Endothelial cell of umbilical vein (primary cell): ENCODE data around the gene FAM168B. TPM values are rescaled to one million over a fixed set of nuclear protein-coding genes. Genes with fewer than 3 reads are reported as not detected.

ENCODE experiments used
- BruUV-seq: library from RNA; stranded (reverse); fragments of 400-500 nt; replicated peaks from 2 replicates; lab custom pipeline; 2021; lab: Mats Ljungman, UMichigan
- CTCF ChIA-PET: fragments of 300-600, 350-600 bp; sonication (Branson Sonifier 250); formaldehyde crosslinking; loops from one replicate; lab custom pipeline; 2021; ENCODE audit warnings: antibody characterized with exemption, inconsistent platforms; lab: Charles Lee
- POLR2A ChIA-PET: fragments of 300-600, 350-600 bp; sonication (Branson Sonifier 250); formaldehyde crosslinking; loops from one replicate; lab custom pipeline; 2021; ENCODE audit warnings: antibody characterized with exemption, inconsistent platforms; lab: Charles Lee
- DNase-seq: peaks from one replicate; pipeline ENCODE4 v3.0.0-alpha.2; 2011; ENCODE audit warnings: low read depth, low spot score
- FAIRE-seq: peaks from 2 replicates; lab custom pipeline; 2011; peaks lifted over from hg19 to GRCh38; lab: Jason Lieb, UNC
- H2AFZ ChIP-seq: 2 replicates; pipeline ENCODE4 v1.6.0; 2012; ENCODE audit warnings: low read depth, low read length, control low read depth, inconsistent platforms
- H3K27ac ChIP-seq: 2 replicates; pipeline ENCODE4 v1.5.1; 2011; ENCODE audit warnings: low read depth, mild to moderate bottlenecking, control low read depth, low read length, moderate library complexity; ENCODE audit not compliant: insufficient read depth
- H3K27me3 ChIP-seq, 2 experiments: 2 replicates each; pipeline versions ENCODE4 v1.6.0 to v1.6.1; 2011; ENCODE audit warnings: low read length in 2 of 2, mixed read lengths in 1 of 2; ENCODE audit not compliant: control insufficient read depth in 2 of 2, insufficient read depth in 2 of 2
- H3K36me3 ChIP-seq, 2 experiments: 2 replicates in 1 of 2; 3 replicates in 1 of 2; pipeline ENCODE4 v1.5.1; 2011; ENCODE audit warnings: low read length in 2 of 2, mild to moderate bottlenecking in 1 of 2, moderate library complexity in 1 of 2; ENCODE audit not compliant: control insufficient read depth in 2 of 2, insufficient read depth in 2 of 2; ENCODE audit errors: extremely low read depth in 1 of 2
- H3K4me1 ChIP-seq: 3 replicates; pipeline ENCODE4 v1.5.1; 2011; ENCODE audit warnings: mild to moderate bottlenecking, low read length; ENCODE audit not compliant: control insufficient read depth, insufficient read depth; ENCODE audit errors: extremely low read depth
- H3K4me2 ChIP-seq: 2 replicates; pipeline ENCODE4 v1.6.1; 2011; ENCODE audit warnings: low read length, control low read depth, mixed read lengths; ENCODE audit not compliant: insufficient read depth
- H3K4me3 ChIP-seq, 3 experiments: fragments of 200-600 bp in 1 of 3; sonication (generic), shearing (Covaris generic) in 1 of 3; replicated peaks in 1 of 3; 2 replicates each; pipeline ENCODE4 v1.5.1; 2011 to 2016; ENCODE audit warnings: control low read depth in 3 of 3, low read length in 3 of 3, mild to moderate bottlenecking in 2 of 3, inconsistent platforms in 1 of 3, low read depth in 1 of 3, moderate library complexity in 1 of 3; ENCODE audit not compliant: insufficient read depth in 1 of 3
- H3K79me2 ChIP-seq: 2 replicates; pipeline ENCODE4 v1.6.0; 2012; ENCODE audit warnings: low read length, inconsistent platforms; ENCODE audit not compliant: control insufficient read depth, insufficient read depth
- H3K9ac ChIP-seq: replicated peaks from 2 replicates; pipeline ENCODE3; 2011; ENCODE audit warnings: low read length, control low read depth; ENCODE audit not compliant: insufficient read depth; ENCODE audit errors: extremely low read depth
- H3K9me1 ChIP-seq: replicated peaks from 3 replicates; pipeline ENCODE4 v1.6.0; 2011; ENCODE audit warnings: mild to moderate bottlenecking, low read length; ENCODE audit not compliant: control insufficient read depth, insufficient read depth; ENCODE audit errors: extremely low read depth
- H3K9me3 ChIP-seq: replicated peaks from 2 replicates; pipeline ENCODE4 v1.5.1; 2012; ENCODE audit warnings: low read length, inconsistent platforms; ENCODE audit not compliant: control insufficient read depth, insufficient read depth
- H4K20me1 ChIP-seq: replicated peaks from 2 replicates; pipeline ENCODE3; 2011; ENCODE audit warnings: mild to moderate bottlenecking, low read length; ENCODE audit not compliant: control insufficient read depth, insufficient read depth; ENCODE audit errors: extremely low read depth
- EZH2 ChIP-seq: IDR thresholded peaks from 2 replicates; pipeline ENCODE4 v1.6.1; 2012; ENCODE audit warnings: borderline replicate concordance, low read depth, mild to moderate bottlenecking, moderate library complexity, low read length, inconsistent platforms; ENCODE audit not compliant: severe bottlenecking
- JUN ChIP-seq: IDR thresholded peaks from 2 replicates; pipeline ENCODE4 v1.6.1; 2011; ENCODE audit warnings: borderline replicate concordance, low read depth; ENCODE audit not compliant: insufficient read length, insufficient read depth
- dilution Hi-C: fragments of 300-500 bp; cut with MboI; formaldehyde crosslinking; loops from one replicate; pipeline ENCODE4 v1.15.0; 2019; ENCODE audit warnings: low sequenced_read_pairs; ENCODE audit not compliant: extremely low pct_ligation_motif_present
- intact Hi-C: fragments of 100-400 bp; cut with micrococcal nuclease; formaldehyde crosslinking; loops from one replicate; pipeline ENCODE4 v1.10.0; 2022
- polyA plus RNA-seq, 4 experiments: library from polyadenylated mRNA; depleted of rRNA in 3 of 4; stranded (reverse) in 3 of 4; unstranded in 1 of 4; fragments of >200 nt; gene quantifications; 2 replicates each; pipeline versions ENCODE4 v1.2.1 to v1.2.3, GENCODE V29; 2011 to 2012; ENCODE audit warnings: missing spikeins in 1 of 4
- total RNA-seq: library from RNA; stranded (reverse); gene quantifications from 2 replicates; pipeline ENCODE4 v1.2.3, GENCODE V29; 2021
- TF ChIP-seq, protein P1 (sequence below), 2 donors: IDR thresholded peaks; 1 replicate in 1 of 2; 2 replicates in 1 of 2; pipeline ENCODE4 v1.5.1; 2011; ENCODE audit warnings: low read length in 2 of 2, mild to moderate bottlenecking in 2 of 2, moderate library complexity in 2 of 2, control low read depth in 1 of 2, inconsistent platforms in 1 of 2, low read depth in 1 of 2; ENCODE audit not compliant: insufficient read depth in 1 of 2; ENCODE audit errors: extremely low read depth in 1 of 2
- TF ChIP-seq, protein P2 (sequence below): IDR thresholded peaks from 2 replicates; pipeline ENCODE4 v1.6.1; 2011; ENCODE audit not compliant: insufficient read depth, insufficient read length

The FAM168B gene
- total and polyA plus RNA-seq, 2 donors (not counting 3 experiments of a cell fraction or from before 2014, with no cell fraction given): 109 to 183 TPM

DNA sequence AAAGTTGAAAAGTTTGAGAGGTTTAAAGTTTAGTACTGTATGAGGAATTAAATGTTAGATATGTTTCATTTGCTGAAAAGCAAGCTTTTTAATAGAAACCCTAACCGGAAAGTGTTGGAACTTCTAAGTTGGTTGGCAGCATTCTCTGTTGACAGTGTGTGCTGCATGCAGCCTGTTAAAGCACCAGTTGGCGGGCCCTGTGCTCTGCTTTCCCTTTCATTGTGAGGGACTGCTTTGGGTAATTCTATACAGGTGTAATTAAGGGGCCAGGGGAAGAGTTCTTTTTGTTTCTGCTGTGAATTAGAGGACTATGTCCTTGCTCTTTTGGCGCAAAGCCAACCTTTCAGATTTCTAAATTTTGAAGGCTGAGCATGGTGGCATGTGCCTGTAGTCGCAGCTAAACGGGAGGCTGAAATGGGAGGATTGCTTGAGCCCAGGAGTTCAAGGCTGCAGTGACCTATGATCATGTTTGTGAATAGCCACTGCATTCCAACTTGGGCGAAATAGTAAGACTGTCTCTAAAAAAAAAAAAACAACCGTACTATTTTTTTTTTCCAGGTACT lies 32.0 kb upstream of the FAM168B start:
- no peaks in the 10 kb centered on the region for H3K9me1 ChIP-seq
- H3K4me3 ChIP-seq: no peak overlapping the region
- no peak for TF ChIP-seq EZH2
- TF ChIP-seq, protein P1, sequence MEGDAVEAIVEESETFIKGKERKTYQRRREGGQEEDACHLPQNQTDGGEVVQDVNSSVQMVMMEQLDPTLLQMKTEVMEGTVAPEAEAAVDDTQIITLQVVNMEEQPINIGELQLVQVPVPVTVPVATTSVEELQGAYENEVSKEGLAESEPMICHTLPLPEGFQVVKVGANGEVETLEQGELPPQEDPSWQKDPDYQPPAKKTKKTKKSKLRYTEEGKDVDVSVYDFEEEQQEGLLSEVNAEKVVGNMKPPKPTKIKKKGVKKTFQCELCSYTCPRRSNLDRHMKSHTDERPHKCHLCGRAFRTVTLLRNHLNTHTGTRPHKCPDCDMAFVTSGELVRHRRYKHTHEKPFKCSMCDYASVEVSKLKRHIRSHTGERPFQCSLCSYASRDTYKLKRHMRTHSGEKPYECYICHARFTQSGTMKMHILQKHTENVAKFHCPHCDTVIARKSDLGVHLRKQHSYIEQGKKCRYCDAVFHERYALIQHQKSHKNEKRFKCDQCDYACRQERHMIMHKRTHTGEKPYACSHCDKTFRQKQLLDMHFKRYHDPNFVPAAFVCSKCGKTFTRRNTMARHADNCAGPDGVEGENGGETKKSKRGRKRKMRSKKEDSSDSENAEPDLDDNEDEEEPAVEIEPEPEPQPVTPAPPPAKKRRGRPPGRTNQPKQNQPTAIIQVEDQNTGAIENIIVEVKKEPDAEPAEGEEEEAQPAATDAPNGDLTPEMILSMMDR (IDR thresholded peaks at IDR 0.05; ENCODE audit: extremely low read depth in 1 of 2, insufficient read depth in 1 of 2, low read depth in 1 of 2, low read length in 2 of 2): no peak
- no peak overlapping the region for H3K27ac ChIP-seq
- H3K36me3 ChIP-seq: peaks cover 6 to 32% of the 10 kb centered on the region in 2 experiments
- no peaks in the 10 kb centered on the region for H4K20me1 ChIP-seq
- ChIA-PET CTCF (no interaction called here), POLR2A (no interaction called here)
- H3K4me1 ChIP-seq: no peaks in the 10 kb centered on the region
- no peaks in the 10 kb centered on the region for H3K9me3 ChIP-seq
- no peak overlapping the region for H3K9ac ChIP-seq
- H2AFZ ChIP-seq: no peak overlapping the region
- H3K79me2 ChIP-seq: peaks cover 29% of the 10 kb centered on the region
- no peaks in the 10 kb centered on the region for H3K27me3 ChIP-seq
- FAIRE-seq: no peak
- no TSS peak for BruUV-seq
- H3K4me2 ChIP-seq: no peak overlapping the region
- no peak for DNase-seq
- intact Hi-C loops (no loop called here), dilution Hi-C loops (no loop called here)

DNA sequence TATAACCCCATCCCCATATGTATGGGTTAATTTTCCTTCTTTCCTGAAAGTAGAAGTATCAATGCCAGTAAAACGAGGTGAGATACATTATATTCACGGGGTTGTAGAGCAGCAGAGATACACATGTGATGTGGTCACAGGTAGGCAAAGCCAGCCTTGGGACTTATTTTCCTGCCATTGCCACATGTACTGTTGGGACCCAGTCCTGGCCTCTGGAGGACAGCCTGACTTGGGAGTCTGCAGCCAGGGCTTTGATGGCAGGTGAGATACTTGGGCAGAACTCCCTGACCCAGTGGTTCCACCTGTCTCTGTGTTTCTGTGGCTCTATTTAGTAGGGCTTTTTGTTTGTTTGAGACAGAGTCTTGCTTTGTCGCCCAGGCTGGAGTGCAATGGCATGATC lies 29.9 kb upstream of the FAM168B start:
- no TSS peak for BruUV-seq
- CTCF ChIA-PET: interaction anchor here (1.0 kb wide), 1 partner anchor 9 kb away, joined by 3 read pairs; no protein-coding TSS in a partner anchor
- no peak overlapping the region for H3K4me3 ChIP-seq
- no peak overlapping the region for H3K27ac ChIP-seq
- peaks cover 44% of the 10 kb centered on the region for H3K79me2 ChIP-seq
- H4K20me1 ChIP-seq: no peaks in the 10 kb centered on the region
- no peaks in the 10 kb centered on the region for H3K9me1 ChIP-seq
- H3K36me3 ChIP-seq: peaks cover 6 to 26% of the 10 kb centered on the region in 2 experiments
- H3K9ac ChIP-seq: no peak overlapping the region
- H3K4me2 ChIP-seq: no peak overlapping the region
- H3K4me1 ChIP-seq: no peaks in the 10 kb centered on the region
- POLR2A ChIA-PET: no interaction called here
- dilution Hi-C loops: no loop called here
- TF ChIP-seq, protein P2, sequence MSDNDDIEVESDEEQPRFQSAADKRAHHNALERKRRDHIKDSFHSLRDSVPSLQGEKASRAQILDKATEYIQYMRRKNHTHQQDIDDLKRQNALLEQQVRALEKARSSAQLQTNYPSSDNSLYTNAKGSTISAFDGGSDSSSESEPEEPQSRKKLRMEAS: no peak
- no peak for TF ChIP-seq JUN
- TF ChIP-seq, protein P1 (IDR thresholded peaks at IDR 0.05; ENCODE audit: extremely low read depth in 1 of 2, insufficient read depth in 1 of 2, low read depth in 1 of 2, low read length in 2 of 2): no peak
- H2AFZ ChIP-seq: no peak overlapping the region
- intact Hi-C loops: no loop called here
- no peaks in the 10 kb centered on the region for H3K9me3 ChIP-seq
- H3K27me3 ChIP-seq: no peaks in the 10 kb centered on the region
- DNase-seq (no peak), FAIRE-seq (no peak)
